CD4-positive, alpha-beta T cell treated with Interleukin-10 for 1 hour (primary cell): ENCODE data around the gene ABHD11.
"Not testable (repeated sequence)": the region's sequence is repeated elsewhere in the genome, so short reads cannot be mapped to it uniquely, and the experiment has no call there.

Experiments
- DNase-seq: peaks from one replicate; pipeline ENCODE4 v3.0.0-alpha.2; 2020

Gene ABHD11

GRCh38 chr7:73742753-73743641 is 4.4 kb upstream of the ABHD11 start:
- DNase-seq: no peak

- DNase-seq: no peak
These were observed 3.7 kb upstream of the ABHD11 start for GRCh38 chr7:73742338-73742752.

- DNase-seq: no peak
These were observed 3.0 kb upstream of the ABHD11 start for GRCh38 chr7:73741600-73741999.

GRCh38 chr7:73740771-73741170 is 2.2 kb upstream of the ABHD11 start:
- no peak for DNase-seq

GRCh38 chr7:73740212-73740611 is 1.6 kb upstream of the ABHD11 start:
- DNase-seq: no peak

- DNase-seq: no peak
These were observed 775 bp upstream of the ABHD11 start for GRCh38 chr7:73739387-73739767.

- peak; percentile 71 for DNase-seq
These were observed 386 bp downstream of the ABHD11 start for GRCh38 chr7:73738220-73738611.

- no peak for DNase-seq
These were observed 947 bp downstream of the ABHD11 start for GRCh38 chr7:73737491-73738219.

GRCh38 chr7:73736885-73737284 is 1.7 kb downstream of the ABHD11 start:
- DNase-seq: no peak

GRCh38 chr7:73735528-73735905 is 3.1 kb downstream of the ABHD11 start:
- DNase-seq: no peak

- DNase-seq: peak; percentile 91
These were observed 3.7 kb downstream of the ABHD11 start for GRCh38 chr7:73734619-73735527.

GRCh38 chr7:73732397-73732796 is 6.2 kb downstream of the ABHD11 start:
- DNase-seq: no peak

- no peak for DNase-seq
These were observed 8.1 kb downstream of the ABHD11 start for GRCh38 chr7:73730485-73730884.

- no peak for DNase-seq
These were observed 10.1 kb downstream of the ABHD11 start for GRCh38 chr7:73728551-73728950.

- DNase-seq: no peak
These were observed 10.7 kb downstream of the ABHD11 start for GRCh38 chr7:73727952-73728351.

GRCh38 chr7:73726083-73726466 is 12.5 kb downstream of the ABHD11 start:
- DNase-seq: no peak

GRCh38 chr7:73723813-73724212 is 14.8 kb downstream of the ABHD11 start:
- no peak for DNase-seq

- DNase-seq: no peak
These were observed 15.8 kb downstream of the ABHD11 start for GRCh38 chr7:73722785-73723184.

- DNase-seq: not testable (repeated sequence)
These were observed 16.4 kb downstream of the ABHD11 start for GRCh38 chr7:73722182-73722581.

GRCh38 chr7:73721377-73721817 is 17.2 kb downstream of the ABHD11 start:
- no peak for DNase-seq

- not testable (repeated sequence) for DNase-seq
These were observed 18.2 kb downstream of the ABHD11 start for GRCh38 chr7:73720443-73720842.

GRCh38 chr7:73719806-73720169 is 18.8 kb downstream of the ABHD11 start:
- no peak for DNase-seq
